GM12892 (cell line): ENCODE data around the gene UCK1.

Experiments
- POLR2A ChIP-seq: IDR thresholded peaks from 2 replicates; pipeline ENCODE4 v1.6.1; 2011; ENCODE audit warnings: low read depth, low read length, control low read depth
- POLR2AphosphoS5 ChIP-seq: IDR thresholded peaks from 2 replicates; pipeline ENCODE4 v1.6.1; 2011; ENCODE audit warnings: low read depth, low read length, control low read depth

- no peak for TF ChIP-seq POLR2AphosphoS5
- no peak for TF ChIP-seq POLR2A
These were observed 14.1 kb upstream of the UCK1 start, which contains the start of gene PRRT1B for GRCh38 chr9:131545003-131545785.
